ENCODE data around the gene WBP2NL.

- TF ChIP-seq EZH2phosphoT487 (IDR thresholded peaks at IDR 0.05; ENCODE audit: borderline replicate concordance): no peak
- no peak for TF ChIP-seq CTCF (conservative IDR thresholded peaks at IDR 0.05; ENCODE audit: low read length)
Measured at GRCh38 chr22:42074846-42075676, 76.5 kb downstream of the WBP2NL start.
